HepG2 (cell line): ENCODE results near the gene KIAA0232. TPM values are rescaled to one million over a fixed set of nuclear protein-coding genes. Genes with fewer than 3 reads are reported as not detected.

Experiments used
- BHLHE40 ChIP-seq: IDR thresholded peaks from 2 replicates; pipeline ENCODE4 v1.6.1; 2011; ENCODE audit warnings: low read length, improper control_type of control experiment
- CC2D1A ChIP-seq: sonication (generic); formaldehyde crosslinking; IDR thresholded peaks from 2 replicates; pipeline ENCODE4 v1.8.1; 2023; ENCODE audit warnings: mild to moderate bottlenecking, missing genetic modification reagents
- CENPT ChIP-seq: sonication (generic); formaldehyde crosslinking; IDR thresholded peaks from 2 replicates; pipeline ENCODE4 v1.8.0; 2022; ENCODE audit warnings: low read depth, mild to moderate bottlenecking, moderate library complexity, missing genetic modification reagents
- CHCHD3 ChIP-seq: sonication (generic); formaldehyde crosslinking; IDR thresholded peaks from 2 replicates; pipeline ENCODE4 v1.8.0; 2022; ENCODE audit warnings: mild to moderate bottlenecking, missing genetic modification reagents, moderate library complexity
- CTCF ChIP-seq: sonication (generic); formaldehyde crosslinking; IDR thresholded peaks from 2 replicates; pipeline ENCODE4 v1.5.0; 2020; ENCODE audit warnings: mild to moderate bottlenecking, missing genetic modification reagents, moderate library complexity
- ETV6 ChIP-seq: sonication (generic); formaldehyde crosslinking; conservative IDR thresholded peaks from 2 replicates; pipeline ENCODE4 v1.4.0; 2020; ENCODE audit warnings: missing genetic modification reagents
- HMG20A ChIP-seq: IDR thresholded peaks from 2 replicates; pipeline ENCODE4 v1.6.1; 2016; ENCODE audit warnings: borderline replicate concordance
- HOXA5 ChIP-seq: sonication (generic); formaldehyde crosslinking; IDR thresholded peaks from 2 replicates; pipeline ENCODE4 v1.4.0; 2020; ENCODE audit warnings: missing genetic modification reagents
- JUN ChIP-seq: sonication (generic); formaldehyde crosslinking; IDR thresholded peaks from 2 replicates; pipeline ENCODE4 v1.4.0; 2020; ENCODE audit warnings: mild to moderate bottlenecking, missing genetic modification reagents
- MTF2 ChIP-seq: sonication (generic); formaldehyde crosslinking; IDR thresholded peaks from 2 replicates; pipeline ENCODE4 v1.5.0; 2020; ENCODE audit warnings: missing genetic modification reagents, borderline replicate concordance
- NKX3-1 ChIP-seq: sonication (generic); formaldehyde crosslinking; IDR thresholded peaks from 2 replicates; pipeline ENCODE4 v1.5.0; 2020; ENCODE audit warnings: missing genetic modification reagents
- PBX3 ChIP-seq: sonication (generic); formaldehyde crosslinking; IDR thresholded peaks from 2 replicates; pipeline ENCODE4 v1.8.1; 2023; ENCODE audit warnings: missing genetic modification reagents, inconsistent platforms, borderline replicate concordance
- PRMT3 ChIP-seq: sonication (generic); formaldehyde crosslinking; IDR thresholded peaks from 2 replicates; pipeline ENCODE4 v1.8.1; 2022; ENCODE audit warnings: low read depth, mild to moderate bottlenecking, moderate library complexity, missing genetic modification reagents, borderline replicate concordance
- RORA ChIP-seq: sonication (generic); formaldehyde crosslinking; IDR thresholded peaks from 2 replicates; pipeline ENCODE4 v1.5.0; 2020; ENCODE audit warnings: mild to moderate bottlenecking, missing genetic modification reagents, moderate library complexity
- SUZ12 ChIP-seq: fragments of 150-350 bp; IDR thresholded peaks from 2 replicates; pipeline ENCODE4 v1.6.1; 2014; ENCODE audit warnings: low read depth, low read length
- U2AF2 ChIP-seq: fragments of 200-400 bp; formaldehyde crosslinking; IDR thresholded peaks from 2 replicates; pipeline ENCODE4 v1.6.1; 2017; ENCODE audit warnings: low read depth, mild to moderate bottlenecking, low read length
- ZGPAT ChIP-seq: IDR thresholded peaks from 2 replicates; pipeline ENCODE4 v1.6.1; 2016; ENCODE audit warnings: mild to moderate bottlenecking
- ZKSCAN8 ChIP-seq: IDR thresholded peaks from 2 replicates; pipeline ENCODE4 v1.6.1; 2016; ENCODE audit warnings: borderline replicate concordance, missing genetic modification reagents, missing compliant biosample characterization
- ZNF224 ChIP-seq: sonication (generic); formaldehyde crosslinking; IDR thresholded peaks from 2 replicates; pipeline ENCODE4 v1.5.0; 2020; ENCODE audit warnings: mild to moderate bottlenecking, missing genetic modification reagents
- ZNF296 ChIP-seq: sonication (generic); formaldehyde crosslinking; conservative IDR thresholded peaks from 2 replicates; pipeline ENCODE4 v1.5.0; 2020; ENCODE audit warnings: mild to moderate bottlenecking, missing genetic modification reagents
- ZNF33B ChIP-seq: sonication (generic); formaldehyde crosslinking; IDR thresholded peaks from 2 replicates; pipeline ENCODE4 v1.5.1; 2020; ENCODE audit warnings: mild to moderate bottlenecking, missing genetic modification reagents
- ZNF354B ChIP-seq: sonication (generic); formaldehyde crosslinking; IDR thresholded peaks from 2 replicates; pipeline ENCODE4 v1.8.0; 2022; ENCODE audit warnings: mild to moderate bottlenecking, missing genetic modification reagents
- ZNF572 ChIP-seq: sonication (generic); formaldehyde crosslinking; IDR thresholded peaks from 2 replicates; pipeline ENCODE4 v1.5.1; 2020; ENCODE audit warnings: mild to moderate bottlenecking, missing genetic modification reagents
- ZNF7 ChIP-seq: IDR thresholded peaks from 2 replicates; pipeline ENCODE4 v1.6.1; 2016; ENCODE audit warnings: missing biosample characterization, missing genetic modification reagents
- ZNF709 ChIP-seq: sonication (generic); formaldehyde crosslinking; IDR thresholded peaks from 2 replicates; pipeline ENCODE4 v1.5.0; 2020; ENCODE audit warnings: mild to moderate bottlenecking, missing genetic modification reagents
- ZNF720 ChIP-seq: sonication (generic); formaldehyde crosslinking; IDR thresholded peaks from 2 replicates; pipeline ENCODE4 v1.4.0; 2020; ENCODE audit warnings: missing genetic modification reagents
- ZNF75D ChIP-seq: sonication (generic); formaldehyde crosslinking; IDR thresholded peaks from 2 replicates; pipeline ENCODE4 v1.8.1; 2023; ENCODE audit warnings: missing genetic modification reagents, mild to moderate bottlenecking, borderline replicate concordance
- ZNF782 ChIP-seq: sonication (generic); formaldehyde crosslinking; IDR thresholded peaks from 2 replicates; pipeline ENCODE4 v1.4.0; 2020; ENCODE audit warnings: missing genetic modification reagents, mild to moderate bottlenecking, borderline replicate concordance
- ZSCAN31 ChIP-seq: sonication (generic); formaldehyde crosslinking; IDR thresholded peaks from 2 replicates; pipeline ENCODE4 v1.5.0; 2020; ENCODE audit warnings: low read depth, mild to moderate bottlenecking, missing genetic modification reagents
- polyA plus RNA-seq, 8 experiments: library from polyadenylated mRNA; depleted of rRNA in 3 of 8; stranded (reverse) in 7 of 8; unstranded in 1 of 8; fragments of >200 nt; fragmentation: Illumina TruSeq in 4 of 8; extraction: Trizol in 4 of 8; gene quantifications; 2 replicates each; pipeline versions ENCODE4 v1.2.1 to v1.2.3, GENCODE V29; 2011 to 2016; ENCODE audit warnings: low read depth in 4 of 8, missing spikeins in 1 of 8, mixed read lengths in 1 of 8; ENCODE audit not compliant: insufficient read depth in 1 of 8
- total RNA-seq, 5 experiments: library from RNA; depleted of rRNA; stranded (reverse); fragments of >200 nt; fragmentation: Illumina TruSeq; extraction: Trizol; gene quantifications; 2 replicates each; pipeline ENCODE4 v1.2.3, GENCODE V29; 2016; ENCODE audit warnings: low read depth in 1 of 5

KIAA0232 gene
- total and polyA plus RNA-seq, 2 of the 13 experiments (the other 11 are each of a cell fraction or from before 2014, with no cell fraction given) = 7.8 to 17.1 TPM

DNA sequence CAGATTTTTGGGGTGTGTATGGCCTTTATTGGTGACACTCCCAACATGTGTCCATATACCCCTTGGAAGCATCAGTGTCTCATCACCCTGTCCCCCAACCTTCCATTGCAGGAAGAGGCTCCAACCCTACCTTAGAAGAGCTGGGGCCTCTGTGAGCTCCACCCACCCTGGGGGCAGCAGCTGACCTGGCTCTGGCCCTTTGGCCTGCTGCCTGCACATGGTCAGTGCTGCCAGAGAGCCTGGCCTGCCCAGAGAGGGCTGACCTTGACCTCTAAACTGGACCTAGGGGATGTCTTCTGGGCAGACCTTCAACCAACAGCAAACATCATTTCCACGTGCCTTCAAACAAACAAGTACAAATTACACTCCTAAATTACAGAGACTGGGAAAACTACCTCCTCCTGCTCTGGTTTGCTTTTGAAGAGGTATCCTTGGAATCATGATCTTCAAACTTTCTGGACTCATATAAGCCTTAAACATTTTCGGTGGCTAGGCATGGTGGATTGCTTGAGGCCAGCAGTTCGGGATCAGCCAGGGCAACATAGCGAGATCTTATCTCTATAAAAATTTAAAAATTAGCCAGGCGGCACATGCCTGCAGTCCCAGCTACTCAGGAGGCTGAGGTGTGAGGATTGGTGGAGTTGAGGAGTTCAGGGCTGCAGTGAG, 27.3 kb upstream of the KIAA0232 start (continued):
- TF ChIP-seq ZNF7 (CRISPR knock-in tag) (peak; percentile 49; the same call in 1 of the 2 replicates), ZNF75D (CRISPR knock-in tag) (no peak), ETV6 (CRISPR knock-in tag) (0 out of 2 replicates have a peak, but pooled peaks have one; percentile 24), U2AF2 (no peak), PBX3 (no peak), NKX3-1 (CRISPR knock-in tag) (no peak), PRMT3 (CRISPR knock-in tag) (no peak), ZNF224 (CRISPR knock-in tag) (peak; percentile 73; the same call in 1 of the 2 replicates), SUZ12 (no peak), ZNF720 (CRISPR knock-in tag) (no peak), ZKSCAN8 (peak; percentile 95), CTCF (0 out of 2 replicates have a peak, but pooled peaks have one; percentile 32), HMG20A (CRISPR knock-in tag) (peak; percentile 93), RORA (CRISPR knock-in tag) (no peak), ZGPAT (CRISPR knock-in tag) (peak; percentile 88), CHCHD3 (CRISPR knock-in tag) (no peak), ZNF782 (CRISPR knock-in tag) (0 out of 2 replicates have a peak, but pooled peaks have one; percentile 34), ZNF296 (peak; percentile 99), MTF2 (CRISPR knock-in tag) (no peak), JUN (CRISPR knock-in tag) (0 out of 2 replicates have a peak, but pooled peaks have one; percentile 42), ZNF354B (CRISPR knock-in tag) (no peak), ZNF709 (CRISPR knock-in tag) (no peak), ZNF33B (no peak), CENPT (no peak), CC2D1A (CRISPR knock-in tag) (no peak), BHLHE40 (peak; percentile 89), ZSCAN31 (CRISPR knock-in tag) (peak; percentile 86), HOXA5 (CRISPR knock-in tag) (peak; percentile 55; the same call in 1 of the 2 replicates), ZNF572 (no peak)
